Fibroblast of lung (primary cell): Measurements from ENCODE around the gene CXCL5. TPM values are rescaled to one million over a fixed set of nuclear protein-coding genes. Genes with fewer than 3 reads are reported as not detected.

Source experiments
- DNase-seq, 2 donors: peaks; one replicate each; pipeline versions ENCODE4 v3.0.0 to v3.0.0-alpha.2; 2010; ENCODE audit warnings: low read depth in 2 of 2
- H2AFZ ChIP-seq: 2 replicates; pipeline ENCODE4 v1.5.1; 2012; ENCODE audit warnings: low read length, control low read depth, inconsistent platforms
- H3K27ac ChIP-seq: 2 replicates; pipeline ENCODE4 v1.5.1; 2011; ENCODE audit warnings: low read length, control low read depth; ENCODE audit not compliant: insufficient read depth
- H3K27me3 ChIP-seq: 2 replicates; pipeline ENCODE4 v1.5.1; 2011; ENCODE audit warnings: mild to moderate bottlenecking, low read length; ENCODE audit not compliant: control insufficient read depth, insufficient read depth
- H3K36me3 ChIP-seq: 2 replicates; pipeline ENCODE4 v1.5.1; 2011; ENCODE audit warnings: low read length; ENCODE audit not compliant: control insufficient read depth, insufficient read depth
- H3K4me1 ChIP-seq: 2 replicates; pipeline ENCODE4 v1.5.1; 2011; ENCODE audit warnings: low read length; ENCODE audit not compliant: control insufficient read depth, insufficient read depth; ENCODE audit errors: extremely low read depth
- H3K4me2 ChIP-seq: 2 replicates; pipeline ENCODE4 v1.5.1; 2011; ENCODE audit warnings: low read length, control low read depth; ENCODE audit not compliant: insufficient read depth; ENCODE audit errors: extremely low read depth
- H3K4me3 ChIP-seq, 4 experiments: fragments of 200-600 bp in 1 of 4; sonication (generic) in 1 of 4; replicated peaks in 1 of 4; 2 replicates each; pipeline ENCODE4 v1.5.1; 2011 to 2016; ENCODE audit warnings: low read length in 4 of 4, low read depth in 3 of 4, mild to moderate bottlenecking in 3 of 4, control low read depth in 2 of 4, inconsistent platforms in 1 of 4, mixed read lengths in 1 of 4; ENCODE audit not compliant: insufficient read depth in 1 of 4; ENCODE audit errors: control extremely low read depth in 1 of 4
- H3K79me2 ChIP-seq: 2 replicates; pipeline ENCODE4 v1.5.1; 2012; ENCODE audit warnings: mild to moderate bottlenecking, low read length, inconsistent platforms; ENCODE audit not compliant: control insufficient read depth, insufficient read depth
- H3K9ac ChIP-seq: 2 replicates; pipeline ENCODE4 v1.5.1; 2011; ENCODE audit warnings: mild to moderate bottlenecking, low read length, control low read depth; ENCODE audit not compliant: insufficient read depth
- H3K9me3 ChIP-seq: 2 replicates; pipeline ENCODE4 v1.5.1; 2012; ENCODE audit warnings: low read depth, low read length; ENCODE audit not compliant: control insufficient read depth, insufficient read depth
- H4K20me1 ChIP-seq: 2 replicates; pipeline ENCODE4 v1.5.1; 2011; ENCODE audit warnings: low read length; ENCODE audit not compliant: control insufficient read depth, insufficient read depth; ENCODE audit errors: extremely low read depth
- CTCF ChIP-seq, 2 donors: IDR thresholded peaks in 1 of 2; conservative IDR thresholded peaks in 1 of 2; 1 replicate in 1 of 2; 2 replicates in 1 of 2; pipeline ENCODE4 v1.5.1; 2011 to 2012; ENCODE audit warnings: low read length in 2 of 2, control low read depth in 1 of 2, inconsistent platforms in 1 of 2, low read depth in 1 of 2, mild to moderate bottlenecking in 1 of 2
- EZH2 ChIP-seq: IDR thresholded peaks from 2 replicates; pipeline ENCODE4 v1.5.1; 2012; ENCODE audit warnings: low read length, control low read depth, mild to moderate bottlenecking; ENCODE audit errors: missing control alignments
- polyA plus RNA-seq, 2 donors: library from polyadenylated mRNA; depleted of rRNA in 1 of 2; stranded (reverse) in 1 of 2; unstranded in 1 of 2; fragments of >200 nt; gene quantifications; 2 replicates each; pipeline ENCODE4 v1.2.1, GENCODE V29; 2011 to 2012; ENCODE audit warnings: missing spikeins in 1 of 2
- total RNA-seq: library from RNA; depleted of rRNA; stranded (reverse); fragments of >200 nt; gene quantifications from 2 replicates; pipeline ENCODE4 v1.2.1, GENCODE V29; 2014

CXCL5 gene
- total and polyA plus RNA-seq, 2 donors (not counting 1 experiment from before 2014, with no cell fraction given): 0.24 to 0.66 TPM

- Histone ChIP-seq H3K9ac (no peak overlapping the region), H3K4me1 (no peaks in the 10 kb centered on the region), H2AFZ (no peak overlapping the region), H3K27ac (no peak overlapping the region), H3K79me2 (no peaks in the 10 kb centered on the region), H4K20me1 (no peaks in the 10 kb centered on the region), H3K36me3 (no peaks in the 10 kb centered on the region), H3K9me3 (no peaks in the 10 kb centered on the region), H3K27me3 (no peaks in the 10 kb centered on the region), H3K4me2 (no peak overlapping the region), H3K4me3 (no peak overlapping the region)
- no peak for DNase-seq
- no peak for TF ChIP-seq EZH2
- no peak for TF ChIP-seq CTCF (conservative IDR thresholded peaks at IDR 0.05 in 1 of 2, IDR thresholded peaks at IDR 0.05 in 1 of 2; ENCODE audit: low read depth in 1 of 2, low read length in 2 of 2)
These were observed 8.5 kb downstream of the CXCL5 start for GRCh38 chr4:73989928-73990327.

GRCh38 chr4:73989031-73989430 lies 9.4 kb downstream of the CXCL5 start:
- H3K9me3 ChIP-seq: no peaks in the 10 kb centered on the region
- no peaks in the 10 kb centered on the region for H4K20me1 ChIP-seq
- H3K4me1 ChIP-seq: no peaks in the 10 kb centered on the region
- no peak overlapping the region for H3K9ac ChIP-seq
- no peak overlapping the region for H3K4me2 ChIP-seq
- H3K4me3 ChIP-seq: no peak overlapping the region
- H3K79me2 ChIP-seq: no peaks in the 10 kb centered on the region
- no peaks in the 10 kb centered on the region for H3K27me3 ChIP-seq
- TF ChIP-seq EZH2: no peak
- TF ChIP-seq CTCF (conservative IDR thresholded peaks at IDR 0.05 in 1 of 2, IDR thresholded peaks at IDR 0.05 in 1 of 2; ENCODE audit: low read depth in 1 of 2, low read length in 2 of 2): no peak
- no peaks in the 10 kb centered on the region for H3K36me3 ChIP-seq
- H2AFZ ChIP-seq: no peak overlapping the region
- no peak for DNase-seq
- no peak overlapping the region for H3K27ac ChIP-seq

- H3K9ac ChIP-seq: no peak within 1 kb of the TSS
- no peak for TF ChIP-seq CTCF (conservative IDR thresholded peaks at IDR 0.05 in 1 of 2, IDR thresholded peaks at IDR 0.05 in 1 of 2; ENCODE audit: low read depth in 1 of 2, low read length in 2 of 2)
- no peak for TF ChIP-seq EZH2
- no peak within 1 kb of the TSS for H3K4me2 ChIP-seq
- no peak within 1 kb of the TSS for H3K4me3 ChIP-seq
- H3K27ac ChIP-seq: no peak within 1 kb of the TSS
- no peaks in the 10 kb centered on the region for H3K4me1 ChIP-seq
- H2AFZ ChIP-seq: no peak within 1 kb of the TSS
- DNase-seq: no peak
- H3K79me2 ChIP-seq: no peaks in the 10 kb centered on the region
- no peaks in the 10 kb centered on the region for H3K27me3 ChIP-seq
- no peaks in the 10 kb centered on the region for H3K9me3 ChIP-seq
- no peaks in the 10 kb centered on the region for H3K36me3 ChIP-seq
- H4K20me1 ChIP-seq: no peaks in the 10 kb centered on the region
These were observed 10.4 kb downstream of the CXCL5 start, which contains the start of gene PPBP for GRCh38 chr4:73988061-73988460. PPBP (minus strand) TSS chr4:73988190; CDS start chr4:73988103, 87 bp downstream.
